Activated CD8-positive, alpha-beta T cell treated with anti-CD3 and anti-CD28 coated beads for 36 hours (primary cell): ENCODE measurements around the gene IGFBP1. TPM values are rescaled to one million over a fixed set of nuclear protein-coding genes. Genes with fewer than 3 reads are reported as not detected.
A peak's percentile ranks its signal among the peaks of the same experiment; 100 is the strongest.

Source experiments
- ATAC-seq: fragments of 200-7000 bp; cut with Tn5 transposase; one replicate; pipeline ENCODE4 v1.10.0; 2021; ENCODE audit warnings: mild to moderate bottlenecking, moderate library complexity
- CTCF ChIA-PET: fragments of 350-600 bp; sonication (Branson Sonifier 250); formaldehyde crosslinking; loops from one replicate; lab custom pipeline; 2021; ENCODE audit warnings: antibody characterized with exemption; lab: Charles Lee
- POLR2A ChIA-PET: fragments of 350-600 bp; sonication (Branson Sonifier 250); formaldehyde crosslinking; loops from one replicate; lab custom pipeline; 2021; ENCODE audit warnings: antibody characterized with exemption; lab: Charles Lee
- DNase-seq: peaks from one replicate; pipeline ENCODE4 v3.0.0-alpha.2; 2020
- H3K27ac Mint-ChIP-seq: one replicate; pipeline ENCODE4 v1.8.0; 2021; ENCODE audit warnings: mild to moderate bottlenecking, mixed read lengths
- H3K27me3 Mint-ChIP-seq: one replicate; pipeline ENCODE4 v1.8.0; 2021; ENCODE audit warnings: mixed read lengths
- H3K36me3 Mint-ChIP-seq: one replicate; pipeline ENCODE4 v1.8.0; 2021; ENCODE audit warnings: low read depth, mixed read lengths
- H3K4me1 Mint-ChIP-seq: one replicate; pipeline ENCODE4 v1.8.0; 2021; ENCODE audit warnings: low read depth, mixed read lengths
- H3K4me3 Mint-ChIP-seq: one replicate; pipeline ENCODE4 v1.8.0; 2021; ENCODE audit warnings: mild to moderate bottlenecking, moderate library complexity, mixed read lengths
- H3K9me3 Mint-ChIP-seq: one replicate; pipeline ENCODE4 v1.8.0; 2021; ENCODE audit warnings: mixed read lengths
- intact Hi-C: fragments of 100-400 bp; cut with micrococcal nuclease; formaldehyde crosslinking; loops from one replicate; pipeline ENCODE4 v1.10.0; 2022
- total RNA-seq, 2 experiments: library from RNA; stranded (reverse); gene quantifications; one replicate each; pipeline ENCODE4 v1.2.3, GENCODE V29; 2021
- TF ChIP-seq, protein P1 (sequence below): fragments of 200-600 bp; IDR thresholded peaks from one replicate; pipeline ENCODE4 v1.8.0; 2022; ENCODE audit warnings: antibody characterized with exemption, mild to moderate bottlenecking

Gene IGFBP1
- total RNA-seq, 2 experiments from 2014 or later: not detected

DNA sequence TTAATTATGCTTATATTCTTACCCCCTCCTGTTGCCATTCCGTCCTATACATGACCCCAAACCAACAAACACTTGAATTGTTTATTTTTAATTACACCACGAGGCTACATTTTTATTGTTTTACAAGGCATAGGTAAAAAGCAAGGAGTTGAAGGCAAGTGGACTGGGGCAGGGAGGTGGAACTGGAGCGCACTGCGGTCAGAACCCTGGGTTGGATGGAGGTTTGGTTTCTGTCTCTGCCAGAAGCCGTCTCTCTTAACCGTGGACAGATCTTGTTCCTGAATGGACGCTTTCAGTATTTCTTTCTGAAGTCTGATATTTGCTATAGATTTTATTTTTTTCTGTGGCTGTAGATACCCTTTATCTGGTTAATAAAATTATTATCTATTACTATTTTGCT is 52.7 kb downstream of the IGFBP1 start:
- Mint-ChIP-seq H3K27ac (peak overlapping the region; percentile 84), H3K4me1 (peaks cover 13% of the 10 kb centered on the region), H3K4me3 (peak overlapping the region; percentile 81), H3K36me3 (no peaks in the 10 kb centered on the region), H3K27me3 (peaks cover 6% of the 10 kb centered on the region), H3K9me3 (peaks cover 5% of the 10 kb centered on the region)
- ChIA-PET POLR2A (interaction anchor here (0.6 kb wide), 1 partner anchor 661 kb away, joined by 3 read pairs; no protein-coding TSS in a partner anchor), CTCF (interaction anchor here (2.0 kb wide), 1 partner anchor 18 kb away, joined by 12 read pairs; no protein-coding TSS in a partner anchor)
- no peak for DNase-seq
- TF ChIP-seq, protein P1, sequence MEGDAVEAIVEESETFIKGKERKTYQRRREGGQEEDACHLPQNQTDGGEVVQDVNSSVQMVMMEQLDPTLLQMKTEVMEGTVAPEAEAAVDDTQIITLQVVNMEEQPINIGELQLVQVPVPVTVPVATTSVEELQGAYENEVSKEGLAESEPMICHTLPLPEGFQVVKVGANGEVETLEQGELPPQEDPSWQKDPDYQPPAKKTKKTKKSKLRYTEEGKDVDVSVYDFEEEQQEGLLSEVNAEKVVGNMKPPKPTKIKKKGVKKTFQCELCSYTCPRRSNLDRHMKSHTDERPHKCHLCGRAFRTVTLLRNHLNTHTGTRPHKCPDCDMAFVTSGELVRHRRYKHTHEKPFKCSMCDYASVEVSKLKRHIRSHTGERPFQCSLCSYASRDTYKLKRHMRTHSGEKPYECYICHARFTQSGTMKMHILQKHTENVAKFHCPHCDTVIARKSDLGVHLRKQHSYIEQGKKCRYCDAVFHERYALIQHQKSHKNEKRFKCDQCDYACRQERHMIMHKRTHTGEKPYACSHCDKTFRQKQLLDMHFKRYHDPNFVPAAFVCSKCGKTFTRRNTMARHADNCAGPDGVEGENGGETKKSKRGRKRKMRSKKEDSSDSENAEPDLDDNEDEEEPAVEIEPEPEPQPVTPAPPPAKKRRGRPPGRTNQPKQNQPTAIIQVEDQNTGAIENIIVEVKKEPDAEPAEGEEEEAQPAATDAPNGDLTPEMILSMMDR: no peak
- intact Hi-C loops: no loop called here
- ATAC-seq: no peak

Other genes with a start within 250 kb of the IGFBP1 start
- not detected for gene CCDC201, start 15.4 kb upstream of the IGFBP1 start, total RNA-seq
- gene IGFBP3, start 32.8 kb downstream of the IGFBP1 start, total RNA-seq: under 1 TPM in 1 of 2 experiments, not detected in 1; 0.25 TPM